Activated CD8-positive, alpha-beta T cell treated with anti-CD3 and anti-CD28 coated beads for 36 hours (primary cell): ENCODE measurements around the gene CD36. TPM values are rescaled to one million over a fixed set of nuclear protein-coding genes. Genes with fewer than 3 reads are reported as not detected.
"Not testable (repeated sequence)": the region's sequence is repeated elsewhere in the genome, so short reads cannot be mapped to it uniquely, and the experiment has no call there.

Source experiments
- ATAC-seq: fragments of 200-7000 bp; cut with Tn5 transposase; one replicate; pipeline ENCODE4 v1.10.0; 2021; ENCODE audit warnings: mild to moderate bottlenecking, moderate library complexity
- CTCF ChIA-PET: fragments of 350-600 bp; sonication (Branson Sonifier 250); formaldehyde crosslinking; loops from one replicate; lab custom pipeline; 2021; ENCODE audit warnings: antibody characterized with exemption; lab: Charles Lee
- POLR2A ChIA-PET: fragments of 350-600 bp; sonication (Branson Sonifier 250); formaldehyde crosslinking; loops from one replicate; lab custom pipeline; 2021; ENCODE audit warnings: antibody characterized with exemption; lab: Charles Lee
- DNase-seq: peaks from one replicate; pipeline ENCODE4 v3.0.0-alpha.2; 2020
- H3K27ac Mint-ChIP-seq: one replicate; pipeline ENCODE4 v1.8.0; 2021; ENCODE audit warnings: mild to moderate bottlenecking, mixed read lengths
- H3K27me3 Mint-ChIP-seq: one replicate; pipeline ENCODE4 v1.8.0; 2021; ENCODE audit warnings: mixed read lengths
- H3K36me3 Mint-ChIP-seq: one replicate; pipeline ENCODE4 v1.8.0; 2021; ENCODE audit warnings: low read depth, mixed read lengths
- H3K4me1 Mint-ChIP-seq: one replicate; pipeline ENCODE4 v1.8.0; 2021; ENCODE audit warnings: low read depth, mixed read lengths
- H3K4me3 Mint-ChIP-seq: one replicate; pipeline ENCODE4 v1.8.0; 2021; ENCODE audit warnings: mild to moderate bottlenecking, moderate library complexity, mixed read lengths
- H3K9me3 Mint-ChIP-seq: one replicate; pipeline ENCODE4 v1.8.0; 2021; ENCODE audit warnings: mixed read lengths
- CTCF ChIP-seq: fragments of 200-600 bp; IDR thresholded peaks from one replicate; pipeline ENCODE4 v1.8.0; 2022; ENCODE audit warnings: antibody characterized with exemption, mild to moderate bottlenecking
- intact Hi-C: fragments of 100-400 bp; cut with micrococcal nuclease; formaldehyde crosslinking; loops from one replicate; pipeline ENCODE4 v1.10.0; 2022
- total RNA-seq, 2 experiments: library from RNA; stranded (reverse); gene quantifications; one replicate each; pipeline ENCODE4 v1.2.3, GENCODE V29; 2021

The CD36 gene
- total RNA-seq, 2 experiments from 2014 or later: not detected

GRCh38 chr7:80661729-80662128 is 23.3 kb downstream of the CD36 start:
- intact Hi-C loops: no loop called here
- Mint-ChIP-seq H3K27ac (no peak overlapping the region), H3K27me3 (no peaks in the 10 kb centered on the region), H3K4me1 (no peaks in the 10 kb centered on the region), H3K4me3 (no peak overlapping the region), H3K36me3 (no peaks in the 10 kb centered on the region), H3K9me3 (no peaks in the 10 kb centered on the region)
- DNase-seq (no peak), ATAC-seq (no peak)
- POLR2A ChIA-PET: no interaction called here
- no peak for TF ChIP-seq CTCF
- CTCF ChIA-PET: interaction anchor here (1.3 to 1.5 kb wide), 3 partner anchors 10 to 233 kb away, joined by 3 to 6 read pairs (median 4); no protein-coding TSS in a partner anchor

- no peaks in the 10 kb centered on the region for H3K36me3 Mint-ChIP-seq
- ChIA-PET CTCF (interaction anchor here (1.3 to 1.5 kb wide), 3 partner anchors 10 to 234 kb away, joined by 3 to 6 read pairs (median 4); no protein-coding TSS in a partner anchor), POLR2A (no interaction called here)
Measured at GRCh38 chr7:80662252-80662651, 23.8 kb downstream of the CD36 start.

GRCh38 chr7:80665526-80665925 is 27.1 kb downstream of the CD36 start:
- Mint-ChIP-seq H3K27ac (no peak overlapping the region), H3K9me3 (no peaks in the 10 kb centered on the region), H3K27me3 (no peaks in the 10 kb centered on the region), H3K4me3 (no peak overlapping the region), H3K36me3 (no peaks in the 10 kb centered on the region), H3K4me1 (no peaks in the 10 kb centered on the region)
- no peak for TF ChIP-seq CTCF
- ATAC-seq (no peak), DNase-seq (no peak)
- intact Hi-C loops: no loop called here
- POLR2A ChIA-PET: no interaction called here
- CTCF ChIA-PET: no interaction called here

More at GRCh38 chr7:80662252-80662651, 23.8 kb downstream of the CD36 start:
- Mint-ChIP-seq H3K4me3 (no peak overlapping the region), H3K27ac (no peak overlapping the region), H3K27me3 (no peaks in the 10 kb centered on the region), H3K9me3 (no peaks in the 10 kb centered on the region), H3K4me1 (no peaks in the 10 kb centered on the region)
- intact Hi-C loops: no loop called here
- TF ChIP-seq CTCF: no peak
- no peak for ATAC-seq
- no peak for DNase-seq

GRCh38 chr7:80666376-80666775 is 27.9 kb downstream of the CD36 start:
- intact Hi-C loops: no loop called here
- no peak for TF ChIP-seq CTCF
- ChIA-PET POLR2A (no interaction called here), CTCF (no interaction called here)
- no peaks in the 10 kb centered on the region for H3K9me3 Mint-ChIP-seq
- no peaks in the 10 kb centered on the region for H3K36me3 Mint-ChIP-seq
- ATAC-seq (no peak), DNase-seq (no peak)
- no peak overlapping the region for H3K4me3 Mint-ChIP-seq
- H3K27ac Mint-ChIP-seq: no peak overlapping the region
- H3K27me3 Mint-ChIP-seq: no peaks in the 10 kb centered on the region
- no peaks in the 10 kb centered on the region for H3K4me1 Mint-ChIP-seq

GRCh38 chr7:80669367-80669766 is 30.9 kb downstream of the CD36 start:
- H3K27ac Mint-ChIP-seq, H3K27me3 Mint-ChIP-seq, H3K36me3 Mint-ChIP-seq, H3K9me3 Mint-ChIP-seq, DNase-seq, H3K4me1 Mint-ChIP-seq, POLR2A ChIA-PET, intact Hi-C loops, H3K4me3 Mint-ChIP-seq, ATAC-seq, CTCF ChIA-PET: not testable (repeated sequence)

GRCh38 chr7:80671744-80672143 is 33.3 kb downstream of the CD36 start:
- DNase-seq (no peak), ATAC-seq (no peak)
- Mint-ChIP-seq H3K27me3 (peaks cover 1% of the 10 kb centered on the region), H3K4me1 (no peaks in the 10 kb centered on the region), H3K9me3 (no peaks in the 10 kb centered on the region), H3K4me3 (no peak overlapping the region), H3K27ac (no peak overlapping the region), H3K36me3 (no peaks in the 10 kb centered on the region)
- intact Hi-C loops: no loop called here
- ChIA-PET CTCF (no interaction called here), POLR2A (no interaction called here)
- TF ChIP-seq CTCF: no peak
